ENCODE measurements around the gene SIGLEC12. TPM values are rescaled to one million over a fixed set of nuclear protein-coding genes. Genes with fewer than 3 reads are reported as not detected.
A peak's percentile ranks its signal among the peaks of the same experiment; 100 is the strongest.

Gene SIGLEC12
- total RNA-seq, 1 donor, result under 0.01 TPM

DNA sequence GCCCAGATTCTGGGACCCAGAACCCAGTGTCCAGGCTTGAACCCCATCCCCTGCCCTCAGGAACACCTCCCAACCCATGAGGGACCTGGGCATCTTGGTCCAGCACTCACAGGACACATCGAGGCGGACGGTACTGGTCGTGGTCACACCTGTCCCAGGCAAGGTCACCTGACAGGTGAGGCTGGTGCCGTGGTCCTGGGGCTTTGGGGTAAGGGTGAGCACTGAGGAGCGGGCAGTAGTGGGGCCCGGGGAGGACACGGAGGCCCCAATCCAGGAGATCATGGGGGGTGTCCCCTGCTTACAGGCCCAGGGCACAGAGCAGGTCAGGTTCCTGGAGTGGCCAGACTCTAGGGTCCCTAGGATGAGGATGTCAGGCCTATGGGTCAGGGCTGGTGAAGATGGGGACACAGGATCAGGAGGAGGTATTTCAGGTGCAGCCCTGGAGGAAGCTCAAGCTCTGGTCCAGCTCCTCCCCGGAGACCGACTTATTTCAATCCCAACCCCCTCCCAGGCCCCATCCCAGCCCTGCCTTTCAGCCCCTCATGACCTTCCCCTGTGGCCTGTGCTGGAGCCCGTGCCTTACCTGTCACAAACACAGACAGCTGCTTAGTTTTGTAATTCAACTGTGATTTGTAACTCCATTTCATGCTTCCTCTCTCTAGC lies 44.1 kb downstream of the SIGLEC12 start:
- H3K4me2 ChIP-seq (ENCODE audit: insufficient read depth, low read length), result no peak overlapping the region
- TF ChIP-seq, protein P1, sequence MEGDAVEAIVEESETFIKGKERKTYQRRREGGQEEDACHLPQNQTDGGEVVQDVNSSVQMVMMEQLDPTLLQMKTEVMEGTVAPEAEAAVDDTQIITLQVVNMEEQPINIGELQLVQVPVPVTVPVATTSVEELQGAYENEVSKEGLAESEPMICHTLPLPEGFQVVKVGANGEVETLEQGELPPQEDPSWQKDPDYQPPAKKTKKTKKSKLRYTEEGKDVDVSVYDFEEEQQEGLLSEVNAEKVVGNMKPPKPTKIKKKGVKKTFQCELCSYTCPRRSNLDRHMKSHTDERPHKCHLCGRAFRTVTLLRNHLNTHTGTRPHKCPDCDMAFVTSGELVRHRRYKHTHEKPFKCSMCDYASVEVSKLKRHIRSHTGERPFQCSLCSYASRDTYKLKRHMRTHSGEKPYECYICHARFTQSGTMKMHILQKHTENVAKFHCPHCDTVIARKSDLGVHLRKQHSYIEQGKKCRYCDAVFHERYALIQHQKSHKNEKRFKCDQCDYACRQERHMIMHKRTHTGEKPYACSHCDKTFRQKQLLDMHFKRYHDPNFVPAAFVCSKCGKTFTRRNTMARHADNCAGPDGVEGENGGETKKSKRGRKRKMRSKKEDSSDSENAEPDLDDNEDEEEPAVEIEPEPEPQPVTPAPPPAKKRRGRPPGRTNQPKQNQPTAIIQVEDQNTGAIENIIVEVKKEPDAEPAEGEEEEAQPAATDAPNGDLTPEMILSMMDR (IDR thresholded peaks at IDR 0.05; ENCODE audit: extremely low read depth, low read depth, low read length), result no peak
- peaks cover 3% of the 10 kb centered on the region for H3K27me3 ChIP-seq (ENCODE audit: insufficient read depth, low read length)
- H4K20me1 ChIP-seq (ENCODE audit: insufficient read depth, low read length), result no peaks in the 10 kb centered on the region
- H2AFZ ChIP-seq (ENCODE audit: low read length), result no peak overlapping the region
- H3K36me3 ChIP-seq (ENCODE audit: insufficient read depth, low read length), result no peaks in the 10 kb centered on the region
- H3K9me3 ChIP-seq (ENCODE audit: low read depth, low read length), result no peaks in the 10 kb centered on the region
- H3K4me3 ChIP-seq (ENCODE audit: insufficient read depth, low read length), result no peak overlapping the region
- H3K79me2 ChIP-seq (ENCODE audit: insufficient read depth, low read length), result no peaks in the 10 kb centered on the region
- no peaks in the 10 kb centered on the region for H3K4me1 ChIP-seq (ENCODE audit: insufficient read depth, low read length)
- no peak overlapping the region for H3K27ac ChIP-seq (ENCODE audit: low read depth, low read length)
- DNase-seq (ENCODE audit: insufficient read length, low spot score, missing footprints), result no peak

DNA sequence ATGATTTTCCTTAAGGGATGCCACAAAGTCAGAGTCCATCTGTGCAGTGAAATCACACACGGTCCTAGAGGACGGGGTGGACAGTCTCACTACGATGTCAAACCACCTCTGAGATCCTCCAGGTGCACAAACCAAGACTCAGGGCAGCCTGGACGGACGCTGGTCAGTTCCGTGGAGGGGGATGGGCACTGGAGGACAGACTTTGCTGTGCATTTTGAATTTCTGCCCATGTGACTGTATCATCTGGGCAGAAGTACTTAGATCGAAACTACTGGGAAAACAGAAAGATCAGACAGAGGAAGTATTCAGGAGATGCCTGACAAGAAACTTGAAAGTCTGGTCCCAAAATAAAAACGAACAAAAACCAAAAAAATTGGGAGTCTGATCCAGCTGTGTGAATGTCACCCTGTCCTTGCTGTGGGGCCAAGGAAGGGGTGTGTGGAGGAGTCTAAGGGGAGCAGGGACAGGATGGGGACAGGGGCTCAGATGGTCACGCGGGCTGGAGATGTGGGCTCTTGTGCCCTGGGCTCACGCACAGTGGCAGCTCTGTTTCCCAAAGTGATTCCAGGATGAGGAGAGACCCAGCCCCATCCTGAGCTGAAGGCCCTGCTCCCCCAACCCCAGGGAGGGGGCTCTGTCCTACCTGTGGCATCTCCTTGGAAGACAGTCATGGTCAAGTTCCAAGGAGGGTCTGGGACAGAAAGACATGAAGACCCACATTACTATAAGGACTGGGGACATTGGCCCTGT lies 44.9 kb downstream of the SIGLEC12 start:
- no peak overlapping the region for H3K27ac ChIP-seq (ENCODE audit: low read depth, low read length)
- H3K9me3 ChIP-seq (ENCODE audit: low read depth, low read length), result no peaks in the 10 kb centered on the region
- no peak overlapping the region for H3K4me2 ChIP-seq (ENCODE audit: insufficient read depth, low read length)
- TF ChIP-seq, protein P1 (IDR thresholded peaks at IDR 0.05; ENCODE audit: extremely low read depth, low read depth, low read length), result no peak
- H3K36me3 ChIP-seq (ENCODE audit: insufficient read depth, low read length), result no peaks in the 10 kb centered on the region
- no peaks in the 10 kb centered on the region for H4K20me1 ChIP-seq (ENCODE audit: insufficient read depth, low read length)
- H3K27me3 ChIP-seq (ENCODE audit: insufficient read depth, low read length), result no peaks in the 10 kb centered on the region
- DNase-seq (ENCODE audit: insufficient read length, low spot score, missing footprints), result peak; percentile 54
- H2AFZ ChIP-seq (ENCODE audit: low read length), result no peak overlapping the region
- H3K4me3 ChIP-seq (ENCODE audit: insufficient read depth, low read length), result no peak overlapping the region
- H3K4me1 ChIP-seq (ENCODE audit: insufficient read depth, low read length), result no peaks in the 10 kb centered on the region
- H3K79me2 ChIP-seq (ENCODE audit: insufficient read depth, low read length), result no peaks in the 10 kb centered on the region

DNA sequence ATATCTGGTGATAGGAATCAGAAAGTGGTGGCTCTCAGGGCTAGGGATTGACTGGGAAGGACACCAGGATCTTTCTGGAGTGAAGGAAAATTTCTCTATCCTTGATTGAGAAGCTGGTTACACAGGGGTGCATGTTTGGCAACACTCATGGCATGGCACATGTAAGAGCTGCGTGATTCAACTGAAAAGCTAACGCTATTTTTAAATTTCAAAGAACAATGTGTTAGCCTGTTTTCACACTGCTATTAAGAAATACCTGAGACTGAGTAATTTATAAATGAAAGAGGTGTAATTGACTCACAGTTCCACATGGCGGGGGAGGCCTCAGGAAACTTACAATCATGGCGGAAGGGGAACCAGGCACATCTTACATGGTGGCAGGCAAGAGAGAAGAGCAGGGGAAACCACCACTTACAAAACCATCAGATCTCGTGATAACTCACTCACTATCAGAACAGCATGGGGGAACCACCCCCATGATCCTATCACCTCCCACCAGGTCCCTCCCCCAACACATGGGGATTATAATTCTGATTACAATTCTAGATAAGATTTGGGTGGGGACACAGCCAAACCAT lies 50.8 kb downstream of the SIGLEC12 start:
- no peaks in the 10 kb centered on the region for H3K4me1 ChIP-seq (ENCODE audit: insufficient read depth, low read length)
- no peak overlapping the region for H3K27ac ChIP-seq (ENCODE audit: low read depth, low read length)
- DNase-seq (ENCODE audit: insufficient read length, low spot score, missing footprints), result no peak
- H3K9me3 ChIP-seq (ENCODE audit: low read depth, low read length), result no peaks in the 10 kb centered on the region
- no peaks in the 10 kb centered on the region for H3K36me3 ChIP-seq (ENCODE audit: insufficient read depth, low read length)
- TF ChIP-seq, protein P1 (IDR thresholded peaks at IDR 0.05; ENCODE audit: extremely low read depth, low read depth, low read length), result no peak
- no peak overlapping the region for H2AFZ ChIP-seq (ENCODE audit: low read length)
- H3K79me2 ChIP-seq (ENCODE audit: insufficient read depth, low read length), result no peaks in the 10 kb centered on the region
- no peaks in the 10 kb centered on the region for H3K27me3 ChIP-seq (ENCODE audit: insufficient read depth, low read length)
- no peak overlapping the region for H3K4me2 ChIP-seq (ENCODE audit: insufficient read depth, low read length)
- no peaks in the 10 kb centered on the region for H4K20me1 ChIP-seq (ENCODE audit: insufficient read depth, low read length)
- H3K4me3 ChIP-seq (ENCODE audit: insufficient read depth, low read length), result no peak overlapping the region

DNA sequence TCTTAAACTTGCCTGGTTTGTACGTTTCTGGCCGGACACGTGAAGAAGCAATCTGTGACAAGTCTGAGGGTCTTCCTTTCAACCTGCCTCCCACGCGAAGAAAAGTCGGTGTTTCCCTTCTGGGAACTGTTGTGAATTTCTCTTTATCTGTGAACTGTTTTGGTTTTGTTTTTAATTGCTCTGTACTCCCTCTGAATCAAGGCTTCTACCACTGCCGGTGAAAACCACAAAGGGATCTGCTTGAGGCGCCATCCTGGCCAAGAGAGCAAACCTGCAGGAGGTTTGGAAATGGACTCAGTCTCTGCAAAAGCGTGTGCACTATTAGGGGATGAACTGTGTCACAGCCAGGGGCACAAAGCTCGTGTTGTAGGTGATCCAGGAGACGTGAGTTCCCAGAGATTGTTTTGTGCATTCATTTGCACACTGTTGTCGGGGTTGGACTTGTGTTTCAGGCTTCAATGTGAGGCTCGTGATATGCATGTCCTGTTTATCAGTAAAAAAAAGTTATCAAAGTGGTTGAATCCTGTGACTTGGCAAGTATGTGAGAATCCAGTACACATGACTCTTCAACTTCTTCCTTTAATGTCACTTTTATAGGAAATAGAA lies 53.1 kb downstream of the SIGLEC12 start:
- no peaks in the 10 kb centered on the region for H3K9me3 ChIP-seq (ENCODE audit: low read depth, low read length)
- no peak overlapping the region for H3K27ac ChIP-seq (ENCODE audit: low read depth, low read length)
- no peak overlapping the region for H3K4me2 ChIP-seq (ENCODE audit: insufficient read depth, low read length)
- DNase-seq (ENCODE audit: insufficient read length, low spot score, missing footprints), result no peak
- no peak overlapping the region for H3K4me3 ChIP-seq (ENCODE audit: insufficient read depth, low read length)
- H3K27me3 ChIP-seq (ENCODE audit: insufficient read depth, low read length), result no peaks in the 10 kb centered on the region
- H3K4me1 ChIP-seq (ENCODE audit: insufficient read depth, low read length), result no peaks in the 10 kb centered on the region
- TF ChIP-seq, protein P1 (IDR thresholded peaks at IDR 0.05; ENCODE audit: extremely low read depth, low read depth, low read length), result no peak
- no peaks in the 10 kb centered on the region for H4K20me1 ChIP-seq (ENCODE audit: insufficient read depth, low read length)
- H3K36me3 ChIP-seq (ENCODE audit: insufficient read depth, low read length), result no peaks in the 10 kb centered on the region
- no peak overlapping the region for H2AFZ ChIP-seq (ENCODE audit: low read length)
- H3K79me2 ChIP-seq (ENCODE audit: insufficient read depth, low read length), result no peaks in the 10 kb centered on the region
